Measurements from ENCODE around the gene GALR3. TPM values are rescaled to one million over a fixed set of nuclear protein-coding genes. Genes with fewer than 3 reads are reported as not detected.

Gene GALR3
- total RNA-seq, 4 donors from 2014 or later: not detected

- intact Hi-C loops (cut with DNase I; ENCODE audit: low total_unique reads): no loop called here
Measured at GRCh38 chr22:37822079-37822833, 926 bp upstream of the GALR3 start.

GRCh38 chr22:37824674-37825641 is 1.8 kb downstream of the GALR3 start:
- intact Hi-C loops (cut with DNase I; ENCODE audit: low total_unique reads): no loop called here
- no peaks in the 10 kb centered on the region for H3K36me3 ChIP-seq

More at GRCh38 chr22:37822079-37822833, 926 bp upstream of the GALR3 start:
- Histone ChIP-seq H3K9me3 (no peaks in the 10 kb centered on the region), H3K4me1 (peaks cover 0 to 23% of the 10 kb centered on the region in 2 donors), H3K4me3 (no peak overlapping the region), H3K27me3 (peaks cover 0 to 12% of the 10 kb centered on the region in 2 donors), H3K36me3 (no peaks in the 10 kb centered on the region), H3K27ac (no peak overlapping the region)
- TF ChIP-seq POLR2A (IDR thresholded peaks at IDR 0.05): no peak
- no peak for TF ChIP-seq CTCF (IDR thresholded peaks at IDR 0.05)
- DNase-seq: no peak

DNA sequence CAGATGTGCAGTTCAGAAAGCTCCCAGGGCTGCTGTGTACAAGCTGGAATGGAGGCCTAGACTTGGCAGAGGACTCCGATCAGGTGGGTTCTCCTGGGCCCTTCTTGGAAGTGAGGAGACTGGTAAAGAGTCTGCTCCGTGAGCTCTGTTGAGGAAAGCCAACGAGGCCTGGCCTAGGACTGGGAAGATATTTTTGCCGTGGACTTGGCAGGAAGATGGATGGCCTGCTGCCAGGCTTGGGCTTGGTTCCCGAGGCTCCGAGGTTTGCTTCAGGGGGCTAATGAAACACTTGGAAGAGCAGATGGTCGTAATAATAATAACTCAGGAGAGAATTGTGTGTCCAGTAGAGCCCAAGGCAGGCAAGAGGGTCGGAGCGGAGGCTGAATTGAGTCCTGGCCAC is 3.9 kb downstream of the GALR3 start:
- no peak for TF ChIP-seq POLR2A (IDR thresholded peaks at IDR 0.05)
- H3K4me1 ChIP-seq: peaks cover 0 to 10% of the 10 kb centered on the region in 2 donors
- intact Hi-C loops (cut with DNase I; ENCODE audit: low total_unique reads): no loop called here
- no peaks in the 10 kb centered on the region for H3K9me3 ChIP-seq
- no peaks in the 10 kb centered on the region for H3K27me3 ChIP-seq
- H3K36me3 ChIP-seq: no peaks in the 10 kb centered on the region
- peak; percentile 51 to 79 for DNase-seq
- H3K27ac ChIP-seq: peak overlapping the region; percentile 7 to 52
- no peak overlapping the region for H3K4me3 ChIP-seq

More at GRCh38 chr22:37824674-37825641, 1.8 kb downstream of the GALR3 start:
- no peak for TF ChIP-seq CTCF (IDR thresholded peaks at IDR 0.05)
- DNase-seq: no peak
- peaks cover 0 to 10% of the 10 kb centered on the region in 2 donors for H3K4me1 ChIP-seq
- peaks cover 0 to 12% of the 10 kb centered on the region in 2 donors for H3K27me3 ChIP-seq
- no peak overlapping the region for H3K4me3 ChIP-seq
- H3K9me3 ChIP-seq: no peaks in the 10 kb centered on the region
- H3K27ac ChIP-seq: no peak overlapping the region

GRCh38 chr22:37830093-37830842 is 7.1 kb downstream of the GALR3 start:
- DNase-seq: no peak
- H3K4me3 ChIP-seq: no peak overlapping the region
- no peaks in the 10 kb centered on the region for H3K9me3 ChIP-seq
- H3K27ac ChIP-seq: no peak overlapping the region
- no peaks in the 10 kb centered on the region for H3K4me1 ChIP-seq
- no peaks in the 10 kb centered on the region for H3K27me3 ChIP-seq
- no peak for TF ChIP-seq POLR2A (IDR thresholded peaks at IDR 0.05)
- TF ChIP-seq CTCF (IDR thresholded peaks at IDR 0.05): no peak
- intact Hi-C loops (cut with DNase I; ENCODE audit: low total_unique reads): no loop called here
- no peaks in the 10 kb centered on the region for H3K36me3 ChIP-seq

DNA sequence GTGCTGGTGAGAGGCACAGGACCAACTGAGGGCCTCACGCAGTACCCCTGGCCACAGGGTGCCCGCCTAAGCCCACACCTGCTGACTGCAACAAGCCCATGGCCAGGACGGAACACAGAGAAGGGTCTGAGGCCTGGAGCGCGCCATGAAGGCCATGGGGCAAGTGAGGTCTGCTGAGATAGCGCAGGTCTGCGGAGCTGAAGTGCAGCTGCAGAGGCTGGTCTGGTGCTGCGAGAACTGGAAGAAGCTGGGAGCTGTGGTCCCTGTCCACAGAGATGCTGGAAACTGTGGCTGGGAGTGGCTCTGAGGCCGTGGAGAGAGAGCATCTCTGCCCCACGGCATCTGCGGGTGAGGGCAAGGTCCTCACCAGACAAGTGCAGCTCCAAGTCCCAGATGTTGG is 8.3 kb downstream of the GALR3 start:
- no peak for TF ChIP-seq POLR2A (IDR thresholded peaks at IDR 0.05)
- TF ChIP-seq CTCF (IDR thresholded peaks at IDR 0.05): no peak
- Histone ChIP-seq H3K4me3 (no peak overlapping the region), H3K27me3 (no peaks in the 10 kb centered on the region), H3K4me1 (no peaks in the 10 kb centered on the region), H3K27ac (no peak overlapping the region), H3K36me3 (no peaks in the 10 kb centered on the region), H3K9me3 (no peaks in the 10 kb centered on the region)
- DNase-seq: no peak
- intact Hi-C loops (cut with DNase I; ENCODE audit: low total_unique reads): no loop called here

All from uterus (tissue), 4 donors.